Fibroblast of skin of right biceps (primary cell): Measurements from ENCODE around the gene TNFRSF14.
"Not testable (repeated sequence)": the region's sequence is repeated elsewhere in the genome, so short reads cannot be mapped to it uniquely, and the experiment has no call there.

Experiments used
- DNase-seq: peaks from one replicate; pipeline ENCODE4 v3.0.0-alpha.2; 2013

The TNFRSF14 gene

GRCh38 chr1:2570332-2570731 is 14.2 kb downstream of the TNFRSF14 start:
- DNase-seq, result no peak

GRCh38 chr1:2571348-2571747 is 15.2 kb downstream of the TNFRSF14 start:
- no peak for DNase-seq

DNA sequence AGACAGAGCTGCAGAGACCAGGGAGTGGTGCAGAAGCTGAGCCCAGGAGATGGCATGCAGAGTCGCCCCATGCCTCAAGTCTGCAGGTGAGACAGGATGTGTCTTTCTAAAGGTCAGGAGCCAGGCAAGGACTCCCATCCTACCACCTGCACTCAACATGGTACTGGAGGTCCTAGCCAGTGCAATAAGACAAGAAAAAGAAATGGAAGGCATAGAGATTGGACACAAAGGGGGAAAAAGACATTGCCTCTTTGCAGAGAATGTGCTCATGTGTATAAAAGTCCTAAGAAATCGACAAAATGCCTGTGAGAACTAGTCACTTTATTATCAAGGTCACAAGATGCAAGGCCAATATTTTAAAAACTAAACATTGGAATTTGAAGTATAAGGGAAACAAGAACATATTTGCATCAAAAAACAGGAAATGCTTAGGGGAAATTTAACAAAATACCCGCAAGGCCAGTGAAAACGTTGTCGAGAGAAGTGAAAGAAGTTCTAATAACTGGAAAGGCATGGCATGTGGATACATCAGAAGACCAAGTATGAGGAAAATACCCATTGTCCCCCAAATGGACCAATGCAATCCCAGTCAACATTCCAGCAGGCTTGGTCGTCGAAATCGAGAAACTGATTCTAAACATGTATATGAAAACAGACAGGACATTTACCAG is 17.2 kb downstream of the TNFRSF14 start:
- DNase-seq, result no peak

DNA sequence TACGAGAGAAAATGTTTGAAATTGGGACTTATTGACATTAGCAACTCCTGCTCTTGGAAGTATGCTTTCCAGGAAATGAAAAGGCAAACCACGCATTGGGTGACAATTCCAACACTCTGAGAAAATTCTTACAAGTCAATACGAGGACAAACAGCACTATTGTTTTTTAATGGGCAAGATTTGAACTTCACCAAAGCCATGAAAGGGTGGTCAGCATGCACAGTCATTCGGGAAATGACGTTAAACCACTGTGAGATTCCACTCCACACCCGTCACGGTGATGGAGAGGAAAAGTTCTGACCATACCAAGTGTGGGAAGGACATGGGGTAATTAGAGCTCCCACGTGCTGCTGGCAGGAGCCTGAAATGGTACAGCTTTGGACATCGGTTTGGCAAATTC is 18.2 kb downstream of the TNFRSF14 start:
- no peak for DNase-seq

GRCh38 chr1:2575801-2576663 is 19.9 kb downstream of the TNFRSF14 start:
- DNase-seq, result no peak

DNA sequence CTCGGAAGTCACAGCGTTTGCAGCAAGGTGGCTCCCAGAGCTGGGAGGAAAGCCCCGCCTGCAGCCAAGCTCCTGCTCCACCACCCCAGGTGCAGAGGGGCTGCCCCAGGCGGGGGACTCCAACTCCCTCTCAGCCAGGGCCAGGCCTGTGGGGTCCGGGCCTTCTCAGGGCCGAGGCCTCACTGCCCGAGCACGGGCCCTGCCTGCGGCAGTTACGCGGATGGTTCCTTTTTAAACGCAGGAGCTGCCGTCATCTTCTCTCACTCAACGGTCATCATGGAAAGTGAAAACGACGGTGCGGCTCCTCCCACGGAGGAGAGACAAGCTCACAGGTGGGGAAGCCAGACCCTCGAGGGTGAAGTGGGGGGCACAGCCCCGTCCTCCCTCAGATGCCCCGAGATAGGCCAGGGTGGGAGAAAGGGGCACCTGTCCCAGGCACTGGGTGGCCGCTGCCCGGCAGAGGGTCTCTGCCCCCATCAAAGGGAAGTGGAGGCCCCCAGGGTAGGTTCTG is 21.4 kb downstream of the TNFRSF14 start:
- DNase-seq, result not testable (repeated sequence)

DNA sequence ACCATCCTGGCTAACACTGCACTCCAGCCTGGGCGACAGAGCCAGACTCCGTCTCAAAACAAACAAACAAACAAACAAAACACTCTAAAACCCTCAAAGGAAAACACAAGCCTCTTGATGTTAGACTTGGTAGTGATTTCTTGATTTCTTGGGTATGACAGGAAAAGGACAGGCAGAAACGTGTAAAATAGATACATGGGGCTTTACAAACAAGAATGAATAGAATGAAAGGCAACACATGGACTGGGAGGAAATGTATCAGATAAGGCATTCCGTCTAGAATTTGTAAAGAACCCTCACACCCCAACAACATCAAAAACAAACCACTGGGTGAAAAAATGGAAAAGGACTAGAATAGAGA is 22.6 kb downstream of the TNFRSF14 start:
- no peak for DNase-seq

DNA sequence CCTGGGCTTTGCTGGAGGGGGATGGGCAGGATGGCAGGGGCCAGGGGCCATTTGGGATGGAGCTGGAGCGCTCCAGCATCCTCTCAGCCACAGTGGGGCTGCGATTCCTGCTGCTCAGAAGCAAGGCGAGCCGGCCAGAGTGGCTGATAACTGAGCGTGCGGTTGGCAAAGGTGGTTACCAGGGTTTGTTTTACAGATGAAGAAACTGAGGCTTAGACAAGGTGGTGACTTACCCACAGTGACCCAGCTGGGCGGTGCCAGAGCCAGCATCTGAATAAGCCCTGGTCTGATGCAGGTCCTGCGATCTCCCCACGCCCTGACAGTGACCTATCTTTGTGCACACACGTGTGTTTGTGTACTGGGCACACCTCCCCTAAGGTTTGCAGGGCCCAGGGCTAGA is 24.5 kb downstream of the TNFRSF14 start:
- DNase-seq, result no peak

DNA sequence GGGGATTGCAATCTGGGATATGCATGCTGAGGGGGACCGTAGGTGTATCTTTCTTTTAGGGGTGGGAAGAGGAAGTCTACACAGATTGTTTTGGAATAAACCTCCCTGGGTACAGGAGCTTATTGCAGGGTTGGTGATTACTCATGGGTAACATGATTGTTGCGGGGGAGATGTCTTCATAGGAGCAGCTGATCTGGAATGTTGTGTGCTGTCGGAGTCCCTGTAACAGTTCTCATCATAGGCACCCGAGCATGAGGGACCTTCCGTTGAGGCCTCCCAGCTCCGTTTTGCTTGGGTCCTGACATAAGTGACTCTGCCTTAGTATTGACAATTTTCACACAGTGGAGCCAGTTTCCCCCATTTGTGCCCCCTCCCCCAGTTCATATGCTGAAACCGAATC is 26.2 kb downstream of the TNFRSF14 start:
- no peak for DNase-seq

- peak; percentile 4 for DNase-seq
Measured at GRCh38 chr1:2583331-2583791, 27.2 kb downstream of the TNFRSF14 start.

GRCh38 chr1:2583871-2584351 is 27.7 kb downstream of the TNFRSF14 start:
- DNase-seq, result no peak

GRCh38 chr1:2584686-2585317 is 28.6 kb downstream of the TNFRSF14 start:
- no peak for DNase-seq

GRCh38 chr1:2585318-2586092 is 29.3 kb downstream of the TNFRSF14 start:
- peak; percentile 40 for DNase-seq

- peak; percentile 99 for DNase-seq
Measured at GRCh38 chr1:2586154-2587070, 30.2 kb downstream of the TNFRSF14 start, which contains the start of gene PRXL2B. PRXL2B (plus strand) TSS chr1:2586777; CDS start chr1:2586886, 109 bp downstream.

DNA sequence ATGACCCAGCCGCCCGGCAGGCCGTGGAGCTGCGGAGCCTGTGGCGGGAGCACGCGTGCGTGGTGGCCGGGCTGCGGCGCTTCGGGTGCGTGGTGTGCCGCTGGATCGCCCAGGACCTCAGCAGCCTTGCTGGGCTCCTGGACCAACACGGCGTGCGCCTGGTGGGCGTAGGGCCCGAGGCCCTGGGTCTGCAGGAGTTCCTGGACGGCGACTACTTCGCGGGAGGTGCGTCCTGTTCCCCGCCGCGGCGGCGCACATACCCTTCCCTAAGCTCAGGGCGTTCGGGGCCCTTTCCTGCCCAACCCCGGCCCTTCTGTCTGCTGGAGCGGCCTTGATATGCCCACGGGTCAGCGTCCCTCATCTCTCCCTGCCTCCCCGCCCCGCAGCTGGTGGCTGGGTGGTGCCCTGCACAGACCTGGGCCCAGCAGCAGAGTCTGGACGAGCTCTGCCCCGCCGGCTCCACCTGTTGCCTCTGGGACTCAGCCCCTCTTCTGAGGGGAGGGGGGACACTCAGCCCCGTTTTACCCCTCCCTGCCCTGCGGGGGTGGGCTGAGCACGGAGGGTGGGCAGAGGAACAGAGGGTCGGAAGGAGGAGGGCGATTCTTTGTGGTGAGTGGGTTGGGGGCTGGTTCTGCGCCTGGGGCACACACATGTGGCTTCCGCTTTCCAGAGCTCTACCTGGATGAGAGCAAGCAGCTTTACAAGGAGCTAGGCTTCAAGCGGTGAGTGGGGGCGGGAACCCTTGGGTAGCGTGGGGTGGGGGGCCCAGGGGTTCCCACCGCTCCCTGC is 31.1 kb downstream of the TNFRSF14 start:
- peak; percentile 15 for DNase-seq

- DNase-seq, result no peak
Measured at GRCh38 chr1:2587860-2588571, 31.8 kb downstream of the TNFRSF14 start.

GRCh38 chr1:2588661-2589430 is 32.7 kb downstream of the TNFRSF14 start:
- no peak for DNase-seq

- no peak for DNase-seq
Measured at GRCh38 chr1:2589431-2590232, 33.5 kb downstream of the TNFRSF14 start.
